NCI-H146 treated with DMSO at 0.1 percent for 48 hours (cell line): ENCODE results near the gene DAB1.
"Not testable (repeated sequence)": the region's sequence is repeated elsewhere in the genome, so short reads cannot be mapped to it uniquely, and the experiment has no call there.

ENCODE experiments used
- DNase-seq: peaks from one replicate; lab custom pipeline; 2025; ENCODE audit not compliant: unreplicated experiment; lab: John Stamatoyannopoulos, UW

DAB1 gene

DNA sequence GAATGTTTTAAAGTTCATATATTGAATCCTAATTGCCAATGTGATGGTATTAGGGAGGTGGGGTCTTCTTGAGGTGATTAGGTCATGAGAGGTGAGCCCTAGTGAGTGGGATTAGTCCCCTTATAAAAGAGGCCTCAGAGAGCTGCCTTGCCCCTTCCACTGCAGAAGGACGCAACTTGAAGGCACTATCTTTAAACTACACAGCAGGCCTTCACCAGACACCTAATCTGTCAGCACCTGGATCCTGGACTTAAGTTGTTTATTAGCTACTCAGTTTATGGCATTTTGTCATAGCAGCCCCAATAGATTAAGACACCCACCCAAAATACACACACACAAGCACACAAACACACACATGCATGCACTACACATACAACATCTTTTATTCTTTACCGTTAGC is 61.4 kb downstream of the DAB1 start:
- no peak for DNase-seq

DNA sequence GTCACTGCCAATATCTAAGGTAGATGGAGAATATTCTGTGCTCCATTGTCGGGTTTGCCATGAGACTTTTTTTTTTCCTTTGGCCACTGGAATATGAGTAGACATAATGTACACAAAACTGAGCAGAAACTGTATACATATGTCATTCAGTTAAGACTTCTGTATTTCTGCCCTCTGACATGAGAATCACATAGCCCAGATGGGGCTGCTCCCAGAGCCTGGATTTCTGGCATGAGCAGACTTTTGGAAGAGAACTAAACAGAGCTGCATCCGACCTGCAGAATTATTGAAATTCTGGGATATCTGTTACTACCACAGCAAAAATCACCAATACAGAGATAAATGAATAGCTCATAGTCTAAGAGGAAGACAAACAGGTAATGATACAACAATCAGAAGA is 62.3 kb downstream of the DAB1 start:
- DNase-seq = no peak

DNA sequence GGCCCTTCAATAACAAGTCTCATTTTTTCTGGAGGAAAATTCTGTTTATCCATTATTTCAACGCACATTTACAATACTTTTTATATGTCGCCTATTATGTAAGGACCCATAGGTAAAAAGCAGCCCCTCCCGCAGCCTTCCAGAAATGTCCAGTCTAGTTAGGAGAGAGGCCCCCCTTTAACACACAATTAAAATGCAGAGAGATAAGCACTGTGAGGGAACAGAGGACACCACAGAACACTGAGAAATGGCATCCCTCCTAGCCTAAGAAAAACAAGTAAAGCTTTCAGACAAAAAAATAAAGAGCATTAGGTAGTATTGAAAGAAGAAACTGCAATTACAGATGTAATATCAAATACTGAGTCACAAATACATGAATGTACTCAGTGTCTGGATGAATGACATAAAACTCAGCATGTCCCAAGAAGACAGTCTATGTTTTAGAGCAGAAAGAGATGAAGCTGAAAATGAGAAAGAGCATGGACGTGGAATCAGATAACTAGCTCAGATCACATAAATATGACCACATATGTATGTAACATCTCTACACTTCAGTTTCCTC is 62.9 kb downstream of the DAB1 start:
- DNase-seq = no peak

DNA sequence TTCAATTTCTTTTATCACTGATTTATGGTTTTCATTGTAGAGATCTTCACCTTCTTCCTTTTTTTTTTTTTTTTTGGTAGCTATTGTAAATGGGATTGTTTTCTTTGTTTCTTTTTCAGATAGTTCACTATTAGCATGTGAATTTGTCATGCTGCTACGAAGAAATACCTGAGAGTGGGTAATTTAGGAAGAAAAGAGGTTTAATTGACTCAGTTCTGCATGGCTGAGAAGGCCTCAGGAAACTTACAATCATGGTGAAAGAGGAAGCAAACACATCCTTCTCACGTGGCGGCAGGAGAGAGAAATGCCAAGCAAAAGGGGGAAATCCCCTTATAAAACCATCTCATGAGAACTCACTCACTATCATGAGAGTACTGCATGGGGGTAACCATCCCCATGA is 66.4 kb downstream of the DAB1 start:
- no peak for DNase-seq

DNA sequence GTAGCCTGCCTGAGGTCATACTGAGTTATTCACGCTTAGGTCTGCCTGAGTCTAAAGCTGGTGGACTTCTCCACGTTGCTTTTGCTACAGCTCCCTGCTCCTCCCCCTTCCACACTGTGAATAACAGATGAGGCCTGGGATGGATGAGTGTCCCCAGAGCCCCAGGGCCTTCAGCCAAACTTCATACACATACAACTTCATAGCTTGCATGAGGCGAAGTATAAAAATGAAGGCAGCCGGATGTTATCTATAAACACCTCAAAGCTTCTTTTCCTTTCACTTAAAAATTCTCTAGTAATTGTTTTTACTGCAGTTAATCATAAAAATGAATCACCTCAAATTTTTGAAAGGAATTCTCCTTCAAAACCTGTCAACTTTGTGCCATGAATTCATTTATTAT is 70.2 kb downstream of the DAB1 start:
- DNase-seq = no peak

DNA sequence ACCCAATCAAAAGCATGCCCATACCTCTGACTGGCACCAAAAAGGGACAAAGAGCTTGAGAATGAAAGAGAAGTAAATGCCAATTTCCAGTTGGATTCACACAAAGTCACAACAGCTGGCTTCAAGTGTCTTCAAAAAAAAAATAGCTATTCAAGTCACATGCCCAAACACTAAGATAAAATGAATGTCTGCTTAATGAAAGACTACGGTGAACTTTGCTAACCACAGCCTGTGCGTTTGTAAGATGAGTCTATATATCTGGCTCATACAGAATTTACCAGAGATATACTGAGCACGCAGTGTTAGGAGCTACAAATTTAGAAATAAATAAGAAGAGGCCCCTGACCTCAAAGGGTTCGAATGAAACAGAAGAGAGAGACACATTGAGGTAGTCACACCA is 73.2 kb downstream of the DAB1 start:
- DNase-seq = no peak

DNA sequence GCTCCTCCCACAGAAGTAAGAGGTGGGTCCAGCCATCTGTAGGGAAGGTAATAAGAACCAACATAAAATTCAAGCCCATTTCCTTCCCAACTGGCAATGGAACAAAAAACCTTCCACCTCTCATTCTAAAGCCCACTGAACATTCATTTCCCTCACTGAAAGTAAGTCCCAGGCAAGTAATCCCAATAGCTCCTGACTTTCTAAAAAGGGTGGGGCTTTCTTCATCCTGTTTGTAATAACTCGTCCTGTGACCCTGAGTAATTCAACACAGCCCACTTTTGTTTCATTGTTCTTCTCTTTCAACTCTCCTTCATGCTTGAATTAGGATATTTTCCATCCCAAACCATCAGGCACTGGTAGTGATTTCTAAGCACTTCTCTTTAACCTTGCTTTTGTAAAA is 74.9 kb downstream of the DAB1 start:
- DNase-seq = no peak

DNA sequence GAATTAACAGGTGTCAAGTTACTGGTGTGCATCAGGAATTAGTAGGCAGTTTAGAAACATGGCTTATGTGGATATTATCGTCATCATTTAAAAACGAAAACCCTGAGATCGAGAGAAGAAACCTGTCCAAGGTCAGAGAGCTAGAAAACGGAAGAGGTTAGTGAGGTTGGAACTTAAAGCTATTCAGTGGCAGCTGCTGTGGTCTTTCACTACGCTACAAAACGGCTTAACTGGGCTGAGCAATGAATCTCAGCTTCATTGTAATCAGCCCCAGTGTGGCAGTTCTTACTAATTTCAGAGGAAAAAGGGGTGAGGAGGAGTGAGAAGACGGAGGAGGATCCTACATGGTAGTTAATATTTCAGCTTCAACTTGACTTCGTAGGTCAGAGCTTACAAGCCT is 77.9 kb downstream of the DAB1 start:
- no peak for DNase-seq

DNA sequence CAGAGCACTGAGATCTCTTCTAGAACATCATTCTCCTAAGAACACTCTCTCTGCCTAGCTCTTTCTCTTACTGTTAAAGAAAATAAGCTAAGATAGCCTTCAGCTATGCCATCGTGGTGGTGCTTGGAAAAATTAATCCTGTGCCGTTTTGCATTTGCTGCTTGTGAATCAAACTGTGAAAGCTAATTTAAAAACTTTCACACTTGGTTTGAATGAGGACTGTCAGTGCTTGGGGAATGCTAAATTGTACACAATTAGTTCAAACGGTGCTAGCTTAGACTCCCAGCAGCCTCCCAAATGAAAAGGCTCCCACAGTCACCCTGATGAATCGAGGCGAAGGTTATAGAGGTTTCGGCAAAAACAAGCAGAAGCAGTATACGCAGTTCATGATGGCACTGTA is 79.6 kb downstream of the DAB1 start:
- DNase-seq = no peak

DNA sequence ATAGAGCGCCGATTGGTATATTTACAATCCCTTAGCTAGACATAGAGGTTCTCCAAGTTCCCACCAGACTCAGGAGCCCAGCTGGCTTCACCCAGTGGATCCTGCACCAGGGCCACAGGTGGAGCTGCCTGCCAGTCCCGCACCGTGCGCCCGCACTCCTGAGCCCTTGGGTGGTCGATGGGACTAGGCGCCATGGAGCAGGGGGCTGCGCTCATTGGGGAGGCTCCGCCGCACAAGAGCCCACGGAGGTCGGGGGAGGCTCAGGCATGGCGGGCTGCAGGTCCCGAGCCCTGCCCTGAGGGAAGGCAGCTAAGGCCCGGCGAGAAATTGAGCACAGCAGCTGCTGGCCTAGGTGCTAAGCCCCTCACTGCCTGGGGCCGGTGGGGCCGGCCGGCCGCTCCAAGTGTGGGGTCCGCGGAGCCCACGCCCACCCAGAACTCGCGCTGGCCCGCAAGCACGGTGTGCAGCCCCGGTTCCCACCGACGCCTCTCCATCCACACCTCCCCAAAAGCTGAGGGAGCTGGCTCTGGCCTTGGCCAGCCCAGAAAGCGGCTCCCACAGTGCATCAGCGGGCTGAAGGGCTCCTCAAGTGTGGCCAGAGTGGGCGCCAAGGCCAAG is 80.5 kb downstream of the DAB1 start:
- not testable (repeated sequence) for DNase-seq

DNA sequence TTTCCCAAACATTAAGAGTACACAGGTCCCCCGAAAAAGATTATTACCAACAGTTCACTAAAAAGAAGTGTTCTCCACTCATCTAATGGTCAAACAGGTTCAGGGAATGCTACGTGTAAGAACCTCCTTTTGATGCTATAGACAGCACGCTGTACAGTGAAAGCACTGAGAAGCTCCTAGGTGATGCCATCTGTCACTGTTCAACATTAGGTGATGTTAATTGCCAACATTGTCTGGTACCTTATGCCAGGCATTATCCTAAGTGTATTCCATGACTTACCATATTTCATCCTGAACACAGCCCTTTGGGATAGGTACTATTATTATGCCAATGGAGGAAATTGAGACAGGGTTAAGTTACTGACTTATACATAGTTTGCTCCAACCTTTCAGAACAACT is 82.1 kb downstream of the DAB1 start:
- no peak for DNase-seq

DNA sequence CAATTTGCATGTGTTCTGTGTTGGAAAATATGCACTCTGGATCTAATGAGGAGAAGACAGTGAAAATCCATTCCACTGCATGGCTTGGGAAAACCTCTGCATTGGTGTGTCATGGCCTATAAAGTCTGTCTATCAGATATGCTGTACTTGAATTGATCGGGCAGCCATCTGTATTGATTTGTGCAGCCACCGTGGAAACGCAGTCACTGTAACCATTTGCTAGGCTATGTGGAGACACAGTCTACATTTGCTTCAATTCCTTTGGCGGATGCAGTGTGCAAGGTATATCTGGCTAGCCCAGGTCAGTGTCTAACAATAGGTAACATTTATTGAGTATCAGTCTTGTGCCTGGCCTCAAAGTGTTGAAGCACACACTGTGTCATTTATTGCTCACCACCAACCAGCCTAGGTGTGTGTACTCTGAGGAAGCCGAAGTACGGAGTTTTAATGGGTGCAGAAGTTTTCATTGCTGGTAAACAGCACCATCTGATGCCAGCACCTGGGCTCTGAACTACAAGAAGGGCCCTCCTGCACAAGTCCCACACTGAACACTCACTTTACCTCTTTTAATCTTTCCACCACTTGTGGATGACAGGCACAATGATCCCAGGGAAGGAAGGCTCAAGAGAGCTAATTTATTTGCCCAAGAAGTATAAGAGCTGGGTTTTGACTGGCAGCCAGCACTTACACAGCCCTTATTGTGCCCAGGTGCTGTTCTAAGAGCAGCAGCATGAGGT is 83.4 kb downstream of the DAB1 start:
- DNase-seq = no peak

DNA sequence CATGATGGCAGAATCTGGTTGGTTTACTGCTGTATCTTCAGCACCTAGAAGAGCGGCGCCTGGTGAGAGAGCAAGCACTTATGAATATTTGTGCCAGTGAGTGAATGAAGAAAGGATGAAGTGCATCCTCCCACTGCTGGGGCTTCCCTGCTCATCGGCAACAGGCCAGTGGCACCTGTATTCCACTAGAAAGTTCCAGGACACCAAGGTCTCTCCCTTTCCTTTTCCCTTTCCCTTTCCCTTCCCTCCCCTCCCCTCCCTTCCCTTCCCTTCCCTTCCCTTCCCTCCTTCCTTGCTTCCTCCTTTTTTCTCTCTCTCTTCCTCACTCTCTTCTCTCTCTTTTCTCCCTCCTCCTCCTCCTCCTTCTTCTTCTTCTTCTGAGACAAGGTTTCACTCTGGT is 86.2 kb downstream of the DAB1 start:
- no peak for DNase-seq

DNA sequence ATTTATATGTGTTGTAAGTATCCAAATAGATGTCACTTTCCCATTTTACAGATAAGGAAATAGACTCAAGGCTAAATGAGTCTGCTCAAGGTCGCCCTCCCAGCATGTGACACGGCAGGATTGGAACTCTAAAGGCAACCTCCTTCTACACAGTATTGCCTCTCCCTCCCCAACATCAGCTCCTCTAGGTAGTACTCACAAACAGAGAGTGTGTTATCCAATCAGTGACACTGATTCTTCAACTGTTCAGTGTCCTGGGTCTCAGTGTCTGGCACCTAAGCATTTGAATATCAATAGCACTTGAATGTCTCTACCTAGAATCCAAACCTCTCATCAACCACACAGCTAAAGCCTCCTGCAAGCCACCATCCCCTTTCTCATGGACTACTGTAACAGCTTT is 87.1 kb downstream of the DAB1 start:
- DNase-seq = no peak

DNA sequence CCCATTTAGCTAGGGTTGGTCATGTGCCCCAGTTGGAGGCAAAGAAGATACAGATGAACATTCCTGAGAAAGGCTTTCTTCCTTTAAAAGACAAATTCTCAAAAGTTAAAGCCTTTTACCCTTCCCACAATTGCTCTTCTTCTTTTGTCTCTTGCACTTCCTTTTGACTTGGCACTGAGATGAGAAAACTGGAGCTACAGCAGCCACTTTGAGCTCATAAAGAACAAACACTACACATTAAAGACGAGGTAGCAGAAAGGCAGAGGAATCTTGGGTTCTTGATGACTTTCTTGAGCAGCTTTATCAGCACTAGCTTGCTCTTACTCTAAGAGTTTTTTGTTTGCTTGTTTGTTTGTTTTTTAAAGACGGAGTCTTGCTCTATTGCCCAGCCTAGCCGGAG is 92.2 kb downstream of the DAB1 start:
- DNase-seq = no peak

DNA sequence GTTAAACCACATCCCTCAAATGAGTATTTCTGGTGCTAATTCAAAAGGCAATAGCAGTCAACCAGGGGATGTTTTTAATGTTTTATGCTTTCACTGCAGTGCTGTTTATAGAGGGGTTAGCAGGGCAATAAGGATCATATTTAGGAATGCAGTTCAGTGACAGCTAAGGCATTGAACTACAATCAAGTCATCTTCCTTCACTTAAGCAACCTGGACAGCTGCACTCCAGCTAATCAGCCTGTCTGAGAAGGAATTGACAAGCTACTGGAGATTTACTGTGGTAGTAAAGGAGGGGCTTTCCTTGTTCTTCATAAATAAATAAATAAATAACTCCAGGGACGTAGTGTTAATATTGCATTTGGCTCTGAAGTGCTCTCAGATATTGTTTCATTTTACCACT is 93.9 kb downstream of the DAB1 start:
- no peak for DNase-seq

DNA sequence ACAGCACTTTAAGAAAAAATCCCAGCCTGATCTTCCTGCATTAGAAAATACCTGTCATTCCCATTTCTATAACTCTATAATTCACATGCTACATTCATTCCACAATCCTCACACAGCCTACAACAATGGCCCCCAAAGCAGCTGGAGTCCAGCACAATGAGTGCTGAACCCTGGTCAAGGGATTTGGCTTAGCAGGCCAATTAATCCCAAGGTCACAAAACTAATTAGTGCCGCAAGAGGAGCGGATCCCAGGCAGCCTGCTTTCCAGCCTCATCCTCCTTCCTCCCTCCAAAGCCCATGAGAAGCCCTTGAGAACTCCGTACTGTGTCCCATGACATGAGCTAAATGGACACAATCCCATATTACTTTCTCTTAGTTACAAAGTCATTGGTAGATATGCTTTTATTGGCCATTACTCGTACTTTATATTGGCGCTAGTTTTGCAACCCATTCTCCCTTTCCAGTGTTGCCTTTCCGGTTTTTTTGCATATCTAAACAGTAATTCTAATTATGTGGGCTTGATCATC is 94.8 kb downstream of the DAB1 start:
- no peak for DNase-seq

DNA sequence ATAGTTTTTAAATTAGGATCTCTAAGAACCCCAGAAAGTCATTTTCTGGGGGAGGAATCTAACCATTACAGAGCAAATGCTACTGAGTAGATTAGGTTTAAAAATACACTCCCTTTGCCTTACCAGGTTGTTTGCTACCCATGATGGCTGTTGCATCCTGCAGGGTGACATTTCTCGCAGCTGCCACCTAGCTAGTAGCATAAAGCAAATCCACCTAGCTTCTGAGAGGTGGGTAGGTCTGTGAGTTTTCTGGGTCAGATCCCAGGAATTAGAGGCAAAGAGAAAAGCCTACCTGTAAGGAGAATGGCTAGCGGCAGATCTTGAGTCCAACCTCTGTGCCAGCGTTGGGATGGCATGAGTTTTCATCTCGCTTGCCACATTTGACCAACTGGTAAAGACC is 95.9 kb downstream of the DAB1 start:
- DNase-seq = no peak

DNA sequence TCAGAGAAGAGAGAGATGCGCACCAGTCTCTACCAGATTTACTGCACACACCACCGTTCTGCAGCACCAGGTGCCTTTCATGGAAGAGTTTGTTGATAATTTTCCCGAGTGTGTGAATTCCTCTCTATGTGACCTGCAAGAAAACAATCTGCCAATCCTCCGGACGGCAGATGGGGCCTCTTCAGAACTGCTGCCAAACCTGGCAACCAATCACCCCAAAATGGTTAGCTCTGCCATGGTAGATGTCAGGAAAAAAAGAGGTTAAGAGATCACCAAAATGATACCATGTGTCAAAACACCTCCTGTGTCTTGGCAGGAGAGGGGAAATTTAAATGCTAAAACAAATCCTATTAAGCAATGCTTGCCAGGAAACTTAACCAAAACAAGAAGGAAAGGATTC is 96.5 kb downstream of the DAB1 start:
- no peak for DNase-seq

DNA sequence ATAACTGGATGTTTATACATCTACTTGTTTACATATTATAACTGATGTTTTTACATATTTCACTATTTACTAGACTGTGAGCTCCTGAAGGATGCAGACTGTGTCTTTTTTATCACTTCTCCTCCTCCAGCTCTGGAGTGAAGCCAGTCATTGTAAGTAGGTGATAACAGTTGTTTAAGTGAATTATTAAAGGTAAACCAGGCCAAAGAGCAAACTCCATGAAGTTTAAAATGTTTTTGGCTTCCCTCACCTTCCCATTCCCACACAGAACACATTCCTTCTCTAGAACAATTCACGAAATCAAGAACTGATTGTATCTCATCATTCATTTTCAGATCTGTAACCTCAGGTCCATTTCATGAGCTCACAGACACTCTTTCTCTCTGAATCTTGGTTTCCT is 98.3 kb downstream of the DAB1 start:
- no peak for DNase-seq

DNA sequence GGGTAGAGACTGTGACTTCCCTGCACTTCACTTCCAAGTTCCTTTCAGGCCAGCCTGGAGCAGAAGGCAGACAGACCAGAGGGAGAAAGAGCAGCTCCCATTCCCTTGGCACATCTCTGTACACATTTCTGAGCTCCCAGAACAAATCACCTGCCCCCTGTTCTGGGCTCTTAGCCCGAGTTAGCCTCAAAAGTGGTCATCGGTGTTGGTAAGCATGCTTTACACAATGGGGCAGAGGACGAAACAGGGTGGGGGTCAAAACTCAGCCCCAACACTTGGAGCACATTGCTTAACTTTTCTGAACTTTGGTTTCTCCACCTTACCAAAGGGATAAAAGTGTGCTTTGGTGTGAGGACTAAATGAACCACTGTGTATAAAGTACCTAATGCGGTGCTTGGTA is 98.7 kb downstream of the DAB1 start:
- no peak for DNase-seq

DNA sequence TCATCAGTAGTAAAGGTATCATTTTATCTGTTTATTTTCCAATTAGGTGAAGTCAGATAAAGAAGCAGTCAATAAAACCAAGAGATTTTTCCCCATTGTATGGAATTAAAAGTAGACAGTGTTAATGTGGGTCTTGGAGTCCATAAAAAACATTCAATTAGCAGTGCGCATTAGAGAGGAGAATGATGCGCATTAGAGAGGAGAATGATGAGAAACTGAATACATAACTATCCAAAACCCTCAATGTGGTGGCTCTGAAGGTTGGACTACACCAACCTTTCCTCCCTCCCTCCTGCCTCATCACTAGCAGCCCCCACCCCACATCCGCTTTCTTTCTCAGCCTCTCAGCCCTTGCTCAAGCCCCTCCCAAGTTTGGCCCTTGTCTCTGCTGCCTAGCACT is 99.5 kb downstream of the DAB1 start:
- no peak for DNase-seq

DNA sequence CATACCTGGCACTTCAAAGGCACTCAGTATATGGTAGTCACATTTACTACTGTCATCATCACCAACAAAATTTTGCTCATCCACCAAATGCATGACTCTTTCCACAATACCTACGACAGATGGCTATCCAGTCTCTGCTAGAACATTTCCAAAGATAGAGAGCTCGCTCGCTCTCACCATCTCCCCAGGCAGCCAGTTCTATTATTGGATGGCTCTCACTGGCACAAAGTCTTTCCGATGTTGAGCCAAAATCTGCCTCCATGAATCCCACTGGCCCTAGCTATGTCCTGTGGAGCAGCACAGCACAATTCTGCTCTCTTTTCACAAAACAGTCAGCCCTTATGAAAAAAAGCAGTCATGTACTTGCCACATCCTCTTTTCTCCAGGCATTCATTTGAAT is 102.1 kb downstream of the DAB1 start:
- no peak for DNase-seq
